Left ventricle myocardium inferior (tissue), 1 donor: ENCODE results near the gene CEP20. TPM values are rescaled to one million over a fixed set of nuclear protein-coding genes. Genes with fewer than 3 reads are reported as not detected.
"Not testable (repeated sequence)": the region's sequence is repeated elsewhere in the genome, so short reads cannot be mapped to it uniquely, and the experiment has no call there.

ENCODE experiments used
- DNase-seq: peaks from one replicate; pipeline ENCODE4 v3.0.0-alpha.2; 2020
- H3K27ac ChIP-seq: fragments of 200-600 bp; replicated peaks from 2 replicates; pipeline ENCODE4 v1.8.0; 2021
- H3K27me3 ChIP-seq: fragments of 200-600 bp; 2 replicates; pipeline ENCODE4 v1.8.0; 2021; ENCODE audit warnings: low read depth
- H3K36me3 ChIP-seq: fragments of 200-600 bp; 2 replicates; pipeline ENCODE4 v1.8.0; 2021
- H3K4me1 ChIP-seq: fragments of 200-600 bp; 2 replicates; pipeline ENCODE4 v1.8.0; 2021
- H3K4me3 ChIP-seq: fragments of 200-600 bp; 2 replicates; pipeline ENCODE4 v1.8.0; 2021; ENCODE audit warnings: mild to moderate bottlenecking, moderate library complexity
- H3K9me3 ChIP-seq: fragments of 200-600 bp; replicated peaks from 2 replicates; pipeline ENCODE4 v1.8.0; 2021
- CTCF ChIP-seq: fragments of 200-600 bp; IDR thresholded peaks from 2 replicates; pipeline ENCODE4 v1.8.0; 2021; ENCODE audit warnings: antibody characterized with exemption, mild to moderate bottlenecking, borderline replicate concordance
- intact Hi-C: fragments of 100-400 bp; cut with micrococcal nuclease; formaldehyde crosslinking; loops from one replicate; pipeline ENCODE4 v1.11.0; 2022
- long read RNA-seq: library from polyadenylated mRNA; unstranded; transcript quantifications from one replicate; pipeline ENCODE4 v2.0.0, GENCODE V29; 2021
- total RNA-seq: library from RNA; stranded (reverse); fragmentation: NEBNext Ultra II Directional; extraction: Animal tissue kit (Norgen Biotek cat#: 25700); gene quantifications from one replicate; pipeline ENCODE4 v1.2.1, GENCODE V29; 2021
- donor health status: DM: no; HTN: yes; CAD: no; lungs with severe emphysema.

Gene CEP20
- total RNA-seq = 30.7 TPM
- long read RNA-seq, transcript FOPNL-201 (5 exons, 2,275 nt) = major isoform, 58 of 69 reads
- long read RNA-seq, partial matches to known transcripts = 2 of 69 reads
- long read RNA-seq, other reads (novel, unspliced or antisense) = 4 of 69 reads

GRCh38 chr16:15888072-15888976, at the start of gene CEP20:
Gene CEP20 (minus strand): TSS chr16:15888603. CDS start chr16:15888585, 18 bp downstream.
- Histone ChIP-seq H3K36me3 (peaks cover 6% of the 10 kb centered on the region), H3K9me3 (no peaks in the 10 kb centered on the region), H3K4me3 (peak within 1 kb of the TSS; percentile 91), H3K27me3 (no peaks in the 10 kb centered on the region), H3K4me1 (peaks cover 38% of the 10 kb centered on the region), H3K27ac (peak within 1 kb of the TSS; percentile 89)
- peak; percentile 100 for DNase-seq
- intact Hi-C loops = no loop called here
- TF ChIP-seq CTCF = peak; percentile 50

GRCh38 chr16:15936809-15937208, 48.4 kb upstream of the CEP20 start:
- DNase-seq, intact Hi-C loops: not testable (repeated sequence)

GRCh38 chr16:15934991-15935390, 46.6 kb upstream of the CEP20 start:
- H3K27ac ChIP-seq = no peak overlapping the region

More at GRCh38 chr16:15936809-15937208, 48.4 kb upstream of the CEP20 start:
- H3K27me3 ChIP-seq, H3K36me3 ChIP-seq, H3K4me3 ChIP-seq, H3K27ac ChIP-seq, H3K9me3 ChIP-seq, H3K4me1 ChIP-seq: not testable (repeated sequence)

GRCh38 chr16:15933781-15934180, 45.4 kb upstream of the CEP20 start:
- Histone ChIP-seq H3K36me3 (no peaks in the 10 kb centered on the region), H3K27me3 (no peaks in the 10 kb centered on the region), H3K9me3 (peaks cover 10% of the 10 kb centered on the region), H3K4me3 (no peak overlapping the region), H3K4me1 (no peaks in the 10 kb centered on the region), H3K27ac (no peak overlapping the region)
- no peak for DNase-seq
- intact Hi-C loops = no loop called here
- no peak for TF ChIP-seq CTCF

More at GRCh38 chr16:15934991-15935390, 46.6 kb upstream of the CEP20 start:
- peaks cover 10% of the 10 kb centered on the region for H3K9me3 ChIP-seq
- H3K36me3 ChIP-seq = no peaks in the 10 kb centered on the region
- DNase-seq = no peak
- no peaks in the 10 kb centered on the region for H3K27me3 ChIP-seq
- TF ChIP-seq CTCF = no peak
- intact Hi-C loops = no loop called here
- H3K4me1 ChIP-seq = no peaks in the 10 kb centered on the region
- no peak overlapping the region for H3K4me3 ChIP-seq

GRCh38 chr16:15932939-15933338, 44.5 kb upstream of the CEP20 start:
- Histone ChIP-seq H3K4me1 (no peaks in the 10 kb centered on the region), H3K36me3 (no peaks in the 10 kb centered on the region), H3K27ac (no peak overlapping the region), H3K9me3 (peaks cover 10% of the 10 kb centered on the region), H3K4me3 (no peak overlapping the region), H3K27me3 (no peaks in the 10 kb centered on the region)
- intact Hi-C loops = no loop called here
- no peak for DNase-seq
- no peak for TF ChIP-seq CTCF
